GM19099 (cell line): ENCODE data around the gene PTBP1.

Experiments used
- POLR2A ChIP-seq: IDR thresholded peaks from 3 replicates; pipeline ENCODE4 v1.6.1; 2011; ENCODE audit warnings: low read depth; ENCODE audit not compliant: insufficient read length; ENCODE audit errors: extremely low read depth

PTBP1 gene

DNA sequence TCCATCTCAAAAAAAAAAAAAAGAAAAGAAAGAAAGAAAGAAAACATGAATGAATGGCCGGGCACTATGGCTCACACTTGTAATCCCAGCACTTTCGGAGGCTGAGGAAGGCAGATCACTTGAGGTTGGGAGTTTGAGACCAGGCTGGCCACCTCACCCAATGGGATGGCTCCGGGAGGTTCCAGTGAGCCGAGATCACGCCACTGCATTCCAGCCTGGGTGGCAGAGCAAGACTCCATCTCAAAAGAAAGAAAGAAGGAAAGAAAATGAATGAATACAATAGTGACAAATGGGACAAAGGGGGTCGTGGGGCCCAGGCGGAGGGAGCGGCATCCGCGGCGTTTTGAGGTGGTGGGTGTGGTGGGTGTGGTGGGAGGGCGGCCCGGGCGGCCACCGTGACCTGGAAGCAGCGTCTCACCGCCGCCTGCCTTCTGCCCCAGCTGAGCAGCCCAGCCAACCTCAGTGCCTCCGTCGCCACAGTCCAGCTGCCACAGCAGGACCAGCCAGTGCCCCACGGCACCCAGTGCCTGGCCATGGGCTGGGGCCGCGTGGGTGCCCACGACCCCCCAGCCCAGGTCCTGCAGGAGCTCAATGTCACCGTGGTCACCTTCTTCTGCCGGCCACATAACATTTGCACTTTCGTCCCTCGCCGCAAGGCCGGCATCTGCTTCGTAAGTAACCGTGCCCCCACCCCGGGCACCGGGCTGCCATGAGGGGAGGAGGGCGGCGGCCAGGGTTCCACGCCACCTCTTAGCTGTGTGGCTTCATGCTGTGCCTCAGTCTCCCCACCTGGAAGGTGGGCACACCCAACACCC is 48.7 kb downstream of the PTBP1 start:
- no peak for TF ChIP-seq POLR2A

DNA sequence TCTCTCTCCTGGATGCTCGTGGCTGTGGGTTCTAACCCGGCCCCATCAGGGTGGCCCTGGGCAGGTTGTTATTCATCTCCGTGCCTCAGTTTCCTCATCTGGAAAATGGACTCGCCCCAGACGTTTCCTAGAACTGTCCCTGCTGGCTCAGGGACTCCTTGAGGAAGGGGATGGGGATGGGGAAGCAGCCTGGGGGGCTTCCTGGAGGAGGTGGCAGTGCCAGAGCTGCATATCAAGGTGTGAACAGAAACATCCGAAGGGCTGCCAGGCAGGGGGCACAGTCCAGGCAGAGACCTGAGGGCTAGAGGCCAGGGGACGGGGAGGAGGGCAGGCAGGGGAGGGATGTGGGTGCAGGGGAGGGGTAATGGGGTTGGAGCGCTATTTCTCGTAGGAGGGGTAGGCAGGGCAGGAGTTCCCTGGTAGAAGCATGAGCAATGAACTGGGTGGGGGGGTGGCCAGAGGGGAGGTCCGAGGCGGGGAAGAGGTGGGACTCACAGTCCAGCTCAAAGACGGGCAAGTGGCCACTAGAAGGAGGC is 51.2 kb downstream of the PTBP1 start:
- TF ChIP-seq POLR2A, result no peak

DNA sequence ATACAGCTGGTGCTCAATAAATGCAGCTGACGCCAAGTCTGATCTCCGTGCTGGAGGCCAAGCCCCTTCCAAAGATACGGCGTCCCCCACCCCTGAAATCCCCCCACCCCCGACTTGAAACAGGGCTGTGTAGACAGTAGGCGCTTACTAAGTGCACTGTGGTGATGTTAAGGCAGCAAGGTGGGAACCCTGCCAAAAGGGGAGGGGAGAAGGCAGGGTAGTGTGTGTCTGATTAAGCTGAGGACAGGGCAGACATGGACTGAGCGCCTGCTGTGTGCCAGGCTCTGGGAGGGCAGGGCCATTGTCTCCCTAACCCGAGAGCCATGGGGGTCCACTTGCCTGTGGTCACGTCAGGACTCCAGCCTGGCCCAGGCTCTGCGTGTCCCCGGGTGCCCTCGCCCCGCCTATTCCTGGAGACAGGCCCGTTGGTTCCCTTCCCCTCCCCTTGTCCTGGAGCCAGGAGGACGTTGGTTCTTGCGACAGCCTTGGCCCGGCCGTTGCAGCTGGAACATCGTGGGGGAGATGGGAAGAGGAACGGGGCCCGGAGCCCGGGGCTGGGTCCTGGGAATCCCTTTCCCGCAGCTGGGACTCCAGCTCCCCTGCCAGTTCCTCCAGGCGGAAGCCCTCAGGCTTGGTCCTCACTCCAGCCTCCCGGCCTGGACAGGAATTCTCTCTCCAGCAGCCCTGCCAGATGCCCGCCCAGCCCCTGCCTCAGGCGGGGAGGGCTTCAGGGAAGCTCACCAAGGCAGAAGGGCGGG is 53.1 kb downstream of the PTBP1 start:
- no peak for TF ChIP-seq POLR2A

DNA sequence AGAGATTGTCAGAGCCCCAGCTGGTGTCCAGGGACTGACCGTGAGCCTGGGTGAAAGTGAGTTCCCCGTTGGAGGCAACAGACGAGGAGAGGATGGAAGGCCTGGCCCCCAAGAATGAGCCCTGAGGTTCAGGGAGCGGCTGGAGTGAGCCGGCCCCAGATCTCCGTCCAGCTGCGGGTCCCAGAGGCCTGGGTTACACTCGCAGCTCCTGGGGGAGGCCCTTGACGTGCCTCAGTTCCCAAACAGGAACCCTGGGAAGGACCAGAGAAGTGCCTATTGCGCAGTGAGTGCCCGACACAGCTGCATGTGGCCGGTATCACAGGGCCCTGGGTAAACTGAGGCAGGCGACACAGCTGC is 53.7 kb downstream of the PTBP1 start:
- no peak for TF ChIP-seq POLR2A

DNA sequence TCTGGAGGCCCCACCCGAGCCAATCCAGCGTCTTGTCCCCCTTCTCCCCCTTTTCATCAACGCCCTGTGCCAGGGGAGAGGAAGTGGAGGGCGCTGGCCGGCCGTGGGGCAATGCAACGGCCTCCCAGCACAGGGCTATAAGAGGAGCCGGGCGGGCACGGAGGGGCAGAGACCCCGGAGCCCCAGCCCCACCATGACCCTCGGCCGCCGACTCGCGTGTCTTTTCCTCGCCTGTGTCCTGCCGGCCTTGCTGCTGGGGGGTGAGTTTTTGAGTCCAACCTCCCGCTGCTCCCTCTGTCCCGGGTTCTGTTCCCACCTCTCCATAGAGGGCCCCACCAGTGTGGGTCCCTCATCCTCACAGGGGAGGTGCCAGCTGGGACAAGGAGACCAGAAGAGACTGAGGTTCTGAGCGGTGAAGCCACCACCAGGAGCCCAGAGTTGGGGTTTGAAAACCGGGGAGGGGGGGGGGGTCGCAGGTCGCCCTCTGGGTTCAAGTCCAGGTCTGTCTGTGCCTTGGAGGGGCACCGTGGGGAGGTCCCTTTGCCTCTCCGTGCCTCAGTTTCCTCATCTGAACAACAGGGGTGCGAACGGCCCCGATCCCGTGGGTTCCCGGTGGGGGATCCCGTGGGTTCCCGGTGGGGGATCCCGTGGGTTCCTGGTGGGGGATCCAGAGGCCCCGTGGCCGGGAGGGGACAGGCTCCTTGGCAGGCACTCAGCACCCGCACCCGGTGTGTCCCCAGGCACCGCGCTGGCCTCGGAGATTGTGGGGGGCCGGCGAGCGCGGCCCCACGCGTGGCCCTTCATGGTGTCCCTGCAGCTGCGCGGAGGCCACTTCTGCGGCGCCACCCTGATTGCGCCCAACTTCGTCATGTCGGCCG is 55.1 kb downstream of the PTBP1 start, which contains the start of gene ELANE:
Gene ELANE, plus strand, starts transcription at position 168 of the 878 bp plus-strand sequence. Its CDS starts 26 bp downstream, at position 194.
- no peak for TF ChIP-seq POLR2A

DNA sequence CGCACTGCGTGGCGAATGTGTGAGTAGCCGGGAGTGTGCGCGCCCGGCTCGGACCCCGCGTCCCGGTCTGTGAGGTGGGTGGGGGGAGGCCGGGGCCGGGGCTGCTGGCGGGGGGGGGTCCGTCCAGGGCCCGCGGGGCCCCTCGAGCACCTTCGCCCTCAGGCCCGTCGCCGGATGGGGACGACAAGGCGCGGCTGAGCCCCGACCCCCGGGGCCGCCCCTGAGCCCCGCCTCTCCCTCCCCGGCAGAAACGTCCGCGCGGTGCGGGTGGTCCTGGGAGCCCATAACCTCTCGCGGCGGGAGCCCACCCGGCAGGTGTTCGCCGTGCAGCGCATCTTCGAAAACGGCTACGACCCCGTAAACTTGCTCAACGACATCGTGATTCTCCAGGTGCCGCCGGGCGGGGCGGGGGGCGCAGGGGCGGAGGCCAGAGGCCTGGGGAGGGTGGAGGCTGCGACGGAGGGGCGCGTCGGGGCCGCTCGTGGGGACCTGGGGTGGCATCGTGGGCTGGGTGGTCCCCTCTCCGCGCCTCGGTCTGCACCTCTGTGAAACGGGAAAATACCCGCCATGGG is 55.8 kb downstream of the PTBP1 start:
- TF ChIP-seq POLR2A, result no peak

DNA sequence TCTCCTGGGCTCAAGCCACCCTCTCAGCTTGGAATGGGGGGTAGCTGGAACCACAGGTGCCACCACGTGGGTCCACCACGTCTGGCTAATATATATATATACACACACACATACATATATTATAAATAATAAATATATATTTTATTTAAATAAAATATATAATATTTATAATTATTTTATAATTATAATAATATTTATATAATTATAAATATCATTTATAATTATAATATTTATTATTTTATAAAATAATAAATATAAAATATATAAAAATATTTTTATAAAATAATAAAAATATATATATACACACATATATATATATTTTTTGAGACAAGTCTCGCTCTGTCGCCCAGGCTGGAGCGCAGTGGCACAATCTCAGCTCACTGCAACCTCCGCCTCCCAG is 57.3 kb downstream of the PTBP1 start:
- TF ChIP-seq POLR2A, result no peak

DNA sequence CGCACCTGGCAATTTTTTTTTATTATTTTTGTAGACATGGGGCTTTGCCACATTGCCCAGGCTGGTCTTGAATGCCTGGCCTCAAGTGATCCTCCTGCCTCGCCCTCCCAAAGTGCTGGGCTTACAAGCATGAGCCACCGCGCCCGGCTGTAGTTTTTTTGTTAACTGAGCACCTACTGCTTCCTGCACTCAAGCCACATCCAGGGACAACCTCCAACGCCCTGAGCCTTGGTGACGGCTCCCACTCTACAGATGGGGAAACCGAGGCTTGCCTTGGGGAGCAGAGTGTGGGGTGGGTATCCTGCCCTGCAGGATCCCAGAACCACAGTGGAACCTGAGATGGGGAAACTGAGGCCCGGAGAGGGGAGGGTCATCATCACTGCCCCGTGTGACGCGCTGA is 57.9 kb downstream of the PTBP1 start:
- TF ChIP-seq POLR2A, result no peak

DNA sequence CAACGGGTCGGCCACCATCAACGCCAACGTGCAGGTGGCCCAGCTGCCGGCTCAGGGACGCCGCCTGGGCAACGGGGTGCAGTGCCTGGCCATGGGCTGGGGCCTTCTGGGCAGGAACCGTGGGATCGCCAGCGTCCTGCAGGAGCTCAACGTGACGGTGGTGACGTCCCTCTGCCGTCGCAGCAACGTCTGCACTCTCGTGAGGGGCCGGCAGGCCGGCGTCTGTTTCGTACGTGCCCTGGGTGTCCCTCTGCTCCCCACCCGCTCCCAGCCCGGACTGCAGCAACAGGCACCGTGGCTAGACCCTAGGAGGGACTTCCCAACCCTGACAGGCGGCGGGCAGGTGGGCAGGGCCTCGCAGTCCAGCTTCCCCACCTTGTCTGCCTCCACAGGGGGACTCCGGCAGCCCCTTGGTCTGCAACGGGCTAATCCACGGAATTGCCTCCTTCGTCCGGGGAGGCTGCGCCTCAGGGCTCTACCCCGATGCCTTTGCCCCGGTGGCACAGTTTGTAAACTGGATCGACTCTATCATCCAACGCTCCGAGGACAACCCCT is 58.4 kb downstream of the PTBP1 start:
- no peak for TF ChIP-seq POLR2A

DNA sequence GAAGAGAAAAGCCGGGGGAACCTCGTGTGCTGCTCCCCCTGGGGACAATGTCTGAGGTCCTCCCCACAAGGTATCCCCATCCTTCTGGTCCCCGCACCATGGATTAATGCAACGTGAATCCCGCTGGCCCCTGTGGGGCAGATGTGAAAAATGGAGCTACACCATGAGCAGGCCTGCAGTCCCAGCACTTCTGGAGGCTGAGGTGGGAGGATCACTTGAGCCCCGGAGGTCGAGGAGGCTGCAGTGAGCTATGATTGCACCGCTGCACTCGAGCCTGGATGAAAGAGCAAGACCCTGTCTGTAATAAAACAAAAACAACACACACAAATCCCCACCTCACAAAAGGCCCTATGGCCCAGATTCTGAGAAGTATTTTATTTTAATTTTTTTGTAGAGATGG is 61.0 kb downstream of the PTBP1 start:
- TF ChIP-seq POLR2A, result no peak

DNA sequence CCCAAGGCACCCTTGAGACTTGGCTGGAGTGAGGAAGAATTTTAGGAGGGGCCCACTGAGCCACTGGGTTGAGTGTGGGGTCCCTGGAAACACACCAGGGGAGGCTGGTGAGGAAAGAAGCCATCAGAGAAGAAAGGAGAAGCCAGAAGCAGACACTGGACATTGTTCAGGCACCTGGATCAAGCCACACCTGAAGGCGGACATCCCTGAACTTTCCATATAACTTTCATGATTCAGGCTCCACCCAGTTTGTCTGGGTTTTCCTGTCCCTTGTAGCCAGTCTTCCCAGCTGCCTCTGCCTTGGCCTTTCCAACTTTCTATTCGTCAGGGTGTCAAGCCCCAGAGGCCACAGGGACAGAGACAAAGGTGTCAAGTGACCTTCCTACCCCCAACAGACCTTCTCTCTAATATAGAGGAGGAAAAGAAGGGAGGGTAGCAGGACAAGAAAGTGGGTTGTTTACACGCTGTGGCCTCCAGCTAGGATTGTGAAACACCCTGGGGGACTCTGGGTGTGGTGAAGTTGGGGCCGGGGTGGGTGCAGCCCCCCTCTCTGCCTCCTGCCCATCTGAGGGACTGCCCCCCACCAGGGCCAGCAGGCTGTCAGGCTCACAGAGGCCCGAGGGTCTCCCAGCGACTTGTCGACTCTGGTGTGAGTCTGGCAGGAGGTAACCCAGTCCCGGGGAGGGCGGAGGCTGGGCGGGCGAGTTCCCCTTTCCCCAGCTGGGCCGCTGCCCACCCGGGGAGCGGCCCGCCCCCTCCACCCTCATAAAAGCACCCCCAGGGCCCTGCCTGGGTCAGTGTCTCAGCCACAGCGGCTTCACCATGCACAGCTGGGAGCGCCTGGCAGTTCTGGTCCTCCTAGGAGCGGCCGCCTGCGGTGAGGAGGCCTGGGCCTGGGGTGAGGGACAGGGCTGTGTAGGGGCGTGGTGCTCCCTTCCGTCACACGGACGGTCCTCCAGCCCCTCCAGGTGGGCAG is 61.9 kb downstream of the PTBP1 start, which contains the start of gene CFD:
Gene CFD, plus strand, starts transcription at position 797 of the 976 bp plus-strand sequence. Its CDS starts 26 bp downstream, at position 823.
- TF ChIP-seq POLR2A, result no peak

DNA sequence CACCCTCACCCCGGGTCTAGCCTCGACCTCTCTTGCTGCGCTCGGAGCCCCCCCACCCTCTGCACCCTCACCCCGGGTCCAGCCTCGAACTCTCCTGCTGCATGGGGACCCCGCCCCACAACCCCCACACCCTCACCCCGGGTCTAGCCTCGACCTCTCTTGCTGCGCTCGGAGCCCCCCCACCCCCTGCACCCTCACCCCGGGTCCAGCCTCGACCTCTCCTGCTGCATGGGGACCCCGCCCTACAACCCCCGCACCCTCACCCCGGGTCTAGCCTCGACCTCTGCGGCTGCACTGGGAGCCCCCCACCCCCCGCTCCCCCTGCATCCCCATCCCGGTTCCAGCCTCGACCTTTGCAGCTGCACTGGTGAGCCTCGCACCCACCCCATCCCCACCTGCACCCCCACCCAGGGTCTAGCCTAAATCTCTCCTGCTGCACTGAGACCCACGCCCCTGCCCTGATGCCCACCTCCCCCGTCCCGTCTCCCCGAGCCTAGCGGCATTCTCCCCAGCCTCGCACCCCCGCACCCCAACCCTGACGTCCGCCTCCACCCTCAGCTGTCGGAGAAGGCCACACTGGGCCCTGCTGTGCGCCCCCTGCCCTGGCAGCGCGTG is 64.0 kb downstream of the PTBP1 start:
- no peak for TF ChIP-seq POLR2A
